SK-N-SH (cell line): ENCODE results near the gene AK3.

Experiments used
- CHD2 ChIP-seq: fragments of 150-350 bp; IDR thresholded peaks from 2 replicates; pipeline ENCODE4 v1.6.1; 2018; ENCODE audit warnings: low read length; ENCODE audit not compliant: partially characterized antibody
- EP300 ChIP-seq, 2 experiments: IDR thresholded peaks; 2 replicates each; pipeline versions ENCODE4 v1.4.0 to v1.6.1; 2012; ENCODE audit warnings: borderline replicate concordance in 1 of 2, low read depth in 1 of 2, low read length in 1 of 2
- GABPA ChIP-seq: IDR thresholded peaks from 2 replicates; pipeline ENCODE4 v1.4.0; 2012; ENCODE audit warnings: low read depth, mild to moderate bottlenecking
- JUND ChIP-seq: IDR thresholded peaks from 2 replicates; pipeline ENCODE4 v1.4.0; 2012
- MXI1 ChIP-seq: IDR thresholded peaks from 2 replicates; pipeline ENCODE4 v1.6.1; 2012; ENCODE audit warnings: mild to moderate bottlenecking, low read depth, low read length, improper control_type of control experiment
- POLR2AphosphoS5 ChIP-seq: IDR thresholded peaks from 2 replicates; pipeline ENCODE4 v1.6.1; 2012; ENCODE audit warnings: low read depth, low read length
- RAD21 ChIP-seq: IDR thresholded peaks from 2 replicates; pipeline ENCODE4 v1.6.1; 2012; ENCODE audit warnings: mild to moderate bottlenecking, low read length
- RFX5 ChIP-seq: IDR thresholded peaks from 2 replicates; pipeline ENCODE4 v1.6.1; 2012; ENCODE audit warnings: mild to moderate bottlenecking, improper control_type of control experiment, low read length
- TF ChIP-seq, protein P1 (sequence below): fragments of 200-600 bp; sonication (generic); IDR thresholded peaks from 2 replicates; pipeline ENCODE4 v1.6.1; 2017; ENCODE audit warnings: antibody characterized with exemption, mild to moderate bottlenecking, moderate library complexity
- TF ChIP-seq, protein P2 (sequence below): IDR thresholded peaks from 2 replicates; pipeline ENCODE4 v1.4.0; 2012; ENCODE audit warnings: low read depth, borderline replicate concordance
- TF ChIP-seq, protein P3 (sequence below): IDR thresholded peaks from 2 replicates; pipeline ENCODE4; 2012
- TF ChIP-seq, protein P4 (sequence below): IDR thresholded peaks from 2 replicates; pipeline ENCODE4 v1.6.1; 2012; ENCODE audit warnings: mild to moderate bottlenecking, low read depth, low read length, moderate library complexity
- TF ChIP-seq, protein P5 (sequence below): IDR thresholded peaks from 2 replicates; pipeline ENCODE4 v1.4.0; 2012; ENCODE audit warnings: low read depth

- TF ChIP-seq, protein P1, sequence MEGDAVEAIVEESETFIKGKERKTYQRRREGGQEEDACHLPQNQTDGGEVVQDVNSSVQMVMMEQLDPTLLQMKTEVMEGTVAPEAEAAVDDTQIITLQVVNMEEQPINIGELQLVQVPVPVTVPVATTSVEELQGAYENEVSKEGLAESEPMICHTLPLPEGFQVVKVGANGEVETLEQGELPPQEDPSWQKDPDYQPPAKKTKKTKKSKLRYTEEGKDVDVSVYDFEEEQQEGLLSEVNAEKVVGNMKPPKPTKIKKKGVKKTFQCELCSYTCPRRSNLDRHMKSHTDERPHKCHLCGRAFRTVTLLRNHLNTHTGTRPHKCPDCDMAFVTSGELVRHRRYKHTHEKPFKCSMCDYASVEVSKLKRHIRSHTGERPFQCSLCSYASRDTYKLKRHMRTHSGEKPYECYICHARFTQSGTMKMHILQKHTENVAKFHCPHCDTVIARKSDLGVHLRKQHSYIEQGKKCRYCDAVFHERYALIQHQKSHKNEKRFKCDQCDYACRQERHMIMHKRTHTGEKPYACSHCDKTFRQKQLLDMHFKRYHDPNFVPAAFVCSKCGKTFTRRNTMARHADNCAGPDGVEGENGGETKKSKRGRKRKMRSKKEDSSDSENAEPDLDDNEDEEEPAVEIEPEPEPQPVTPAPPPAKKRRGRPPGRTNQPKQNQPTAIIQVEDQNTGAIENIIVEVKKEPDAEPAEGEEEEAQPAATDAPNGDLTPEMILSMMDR, result no peak
- TF ChIP-seq RAD21, result no peak
- TF ChIP-seq, protein P2, sequence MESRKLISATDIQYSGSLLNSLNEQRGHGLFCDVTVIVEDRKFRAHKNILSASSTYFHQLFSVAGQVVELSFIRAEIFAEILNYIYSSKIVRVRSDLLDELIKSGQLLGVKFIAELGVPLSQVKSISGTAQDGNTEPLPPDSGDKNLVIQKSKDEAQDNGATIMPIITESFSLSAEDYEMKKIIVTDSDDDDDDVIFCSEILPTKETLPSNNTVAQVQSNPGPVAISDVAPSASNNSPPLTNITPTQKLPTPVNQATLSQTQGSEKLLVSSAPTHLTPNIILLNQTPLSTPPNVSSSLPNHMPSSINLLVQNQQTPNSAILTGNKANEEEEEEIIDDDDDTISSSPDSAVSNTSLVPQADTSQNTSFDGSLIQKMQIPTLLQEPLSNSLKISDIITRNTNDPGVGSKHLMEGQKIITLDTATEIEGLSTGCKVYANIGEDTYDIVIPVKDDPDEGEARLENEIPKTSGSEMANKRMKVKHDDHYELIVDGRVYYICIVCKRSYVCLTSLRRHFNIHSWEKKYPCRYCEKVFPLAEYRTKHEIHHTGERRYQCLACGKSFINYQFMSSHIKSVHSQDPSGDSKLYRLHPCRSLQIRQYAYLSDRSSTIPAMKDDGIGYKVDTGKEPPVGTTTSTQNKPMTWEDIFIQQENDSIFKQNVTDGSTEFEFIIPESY, result no peak
- no peak for TF ChIP-seq EP300 (IDR thresholded peaks at IDR 0.05; ENCODE audit: borderline replicate concordance in 1 of 2, low read depth in 1 of 2, low read length in 1 of 2)
- TF ChIP-seq, protein P3, sequence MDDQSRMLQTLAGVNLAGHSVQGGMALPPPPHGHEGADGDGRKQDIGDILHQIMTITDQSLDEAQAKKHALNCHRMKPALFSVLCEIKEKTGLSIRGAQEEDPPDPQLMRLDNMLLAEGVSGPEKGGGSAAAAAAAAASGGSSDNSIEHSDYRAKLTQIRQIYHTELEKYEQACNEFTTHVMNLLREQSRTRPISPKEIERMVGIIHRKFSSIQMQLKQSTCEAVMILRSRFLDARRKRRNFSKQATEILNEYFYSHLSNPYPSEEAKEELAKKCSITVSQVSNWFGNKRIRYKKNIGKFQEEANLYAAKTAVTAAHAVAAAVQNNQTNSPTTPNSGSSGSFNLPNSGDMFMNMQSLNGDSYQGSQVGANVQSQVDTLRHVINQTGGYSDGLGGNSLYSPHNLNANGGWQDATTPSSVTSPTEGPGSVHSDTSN, result no peak
- no peak for TF ChIP-seq CHD2
- TF ChIP-seq POLR2AphosphoS5, result no peak
- TF ChIP-seq, protein P4, sequence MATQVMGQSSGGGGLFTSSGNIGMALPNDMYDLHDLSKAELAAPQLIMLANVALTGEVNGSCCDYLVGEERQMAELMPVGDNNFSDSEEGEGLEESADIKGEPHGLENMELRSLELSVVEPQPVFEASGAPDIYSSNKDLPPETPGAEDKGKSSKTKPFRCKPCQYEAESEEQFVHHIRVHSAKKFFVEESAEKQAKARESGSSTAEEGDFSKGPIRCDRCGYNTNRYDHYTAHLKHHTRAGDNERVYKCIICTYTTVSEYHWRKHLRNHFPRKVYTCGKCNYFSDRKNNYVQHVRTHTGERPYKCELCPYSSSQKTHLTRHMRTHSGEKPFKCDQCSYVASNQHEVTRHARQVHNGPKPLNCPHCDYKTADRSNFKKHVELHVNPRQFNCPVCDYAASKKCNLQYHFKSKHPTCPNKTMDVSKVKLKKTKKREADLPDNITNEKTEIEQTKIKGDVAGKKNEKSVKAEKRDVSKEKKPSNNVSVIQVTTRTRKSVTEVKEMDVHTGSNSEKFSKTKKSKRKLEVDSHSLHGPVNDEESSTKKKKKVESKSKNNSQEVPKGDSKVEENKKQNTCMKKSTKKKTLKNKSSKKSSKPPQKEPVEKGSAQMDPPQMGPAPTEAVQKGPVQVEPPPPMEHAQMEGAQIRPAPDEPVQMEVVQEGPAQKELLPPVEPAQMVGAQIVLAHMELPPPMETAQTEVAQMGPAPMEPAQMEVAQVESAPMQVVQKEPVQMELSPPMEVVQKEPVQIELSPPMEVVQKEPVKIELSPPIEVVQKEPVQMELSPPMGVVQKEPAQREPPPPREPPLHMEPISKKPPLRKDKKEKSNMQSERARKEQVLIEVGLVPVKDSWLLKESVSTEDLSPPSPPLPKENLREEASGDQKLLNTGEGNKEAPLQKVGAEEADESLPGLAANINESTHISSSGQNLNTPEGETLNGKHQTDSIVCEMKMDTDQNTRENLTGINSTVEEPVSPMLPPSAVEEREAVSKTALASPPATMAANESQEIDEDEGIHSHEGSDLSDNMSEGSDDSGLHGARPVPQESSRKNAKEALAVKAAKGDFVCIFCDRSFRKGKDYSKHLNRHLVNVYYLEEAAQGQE, result no peak
- TF ChIP-seq, protein P5, sequence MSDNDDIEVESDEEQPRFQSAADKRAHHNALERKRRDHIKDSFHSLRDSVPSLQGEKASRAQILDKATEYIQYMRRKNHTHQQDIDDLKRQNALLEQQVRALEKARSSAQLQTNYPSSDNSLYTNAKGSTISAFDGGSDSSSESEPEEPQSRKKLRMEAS, result no peak
- no peak for TF ChIP-seq JUND
- TF ChIP-seq GABPA, result no peak
- TF ChIP-seq RFX5, result no peak
- TF ChIP-seq MXI1, result no peak
These were observed 33.2 kb upstream of the AK3 start for GRCh38 chr9:4774209-4774608.
